ENCODE measurements around the gene WEE2.
"Not testable (repeated sequence)": the region's sequence is repeated elsewhere in the genome, so short reads cannot be mapped to it uniquely, and the experiment has no call there.

WEE2 gene

GRCh38 chr7:141715794-141716689 is 7.9 kb downstream of the WEE2 start:
- no peak for DNase-seq

DNA sequence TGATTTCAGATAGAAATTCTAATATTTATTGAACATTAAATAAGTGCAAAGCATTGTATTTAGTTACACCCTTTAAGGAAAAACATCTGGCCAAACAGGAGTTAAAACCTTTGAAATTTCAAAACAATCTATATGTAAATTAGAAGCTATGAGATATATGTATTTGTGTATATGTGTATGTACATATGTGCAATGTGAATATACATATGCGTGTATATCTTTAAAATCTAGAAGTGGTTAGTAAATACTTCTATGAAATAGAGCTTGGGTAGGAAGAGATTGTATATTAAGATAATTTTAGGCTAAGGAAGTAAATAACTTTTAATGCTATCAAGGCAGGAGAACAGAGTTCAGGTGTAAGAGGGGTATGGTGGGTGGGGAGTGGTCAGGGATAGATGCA is 9.3 kb downstream of the WEE2 start:
- no peak for DNase-seq

- no peak for DNase-seq
These were observed 14.4 kb downstream of the WEE2 start for GRCh38 chr7:141722529-141722928.

- DNase-seq = no peak
These were observed 20.9 kb downstream of the WEE2 start for GRCh38 chr7:141729020-141729419.

- DNase-seq = no peak
These were observed 23.5 kb downstream of the WEE2 start for GRCh38 chr7:141731476-141732149.

DNA sequence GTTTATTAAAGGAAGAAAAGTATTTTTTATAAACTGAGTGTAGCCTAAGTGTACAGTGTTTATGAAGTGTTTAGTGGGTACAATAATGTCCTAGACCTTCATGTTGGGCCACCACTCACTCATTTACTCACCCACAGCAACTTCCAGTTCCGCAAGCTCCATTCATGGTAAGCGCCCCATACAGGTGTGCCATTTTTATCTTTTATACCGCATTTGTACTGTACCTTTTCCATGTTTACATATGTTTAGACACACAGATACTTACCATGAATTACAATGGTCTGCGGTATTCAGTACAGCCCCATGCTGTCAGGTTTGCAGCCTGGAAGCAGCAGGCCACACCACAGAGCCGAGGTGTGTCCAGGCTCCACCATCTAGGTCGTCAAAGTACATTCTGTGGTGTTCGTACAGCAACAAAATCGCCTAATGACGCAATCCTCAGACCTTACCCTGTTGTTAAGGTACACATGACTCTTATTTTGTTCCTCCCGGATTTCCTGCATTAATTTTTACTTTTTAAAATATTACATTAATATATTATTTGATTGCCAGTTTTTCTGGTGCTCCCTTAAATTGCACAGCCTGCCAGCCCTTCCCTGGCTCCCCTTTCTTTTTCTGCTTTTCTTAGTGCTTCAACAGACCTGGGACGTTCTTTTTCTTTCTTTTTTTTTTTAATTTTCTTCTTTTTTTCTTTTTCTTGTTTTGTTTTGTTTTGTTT is 29.1 kb downstream of the WEE2 start:
- DNase-seq = no peak

DNA sequence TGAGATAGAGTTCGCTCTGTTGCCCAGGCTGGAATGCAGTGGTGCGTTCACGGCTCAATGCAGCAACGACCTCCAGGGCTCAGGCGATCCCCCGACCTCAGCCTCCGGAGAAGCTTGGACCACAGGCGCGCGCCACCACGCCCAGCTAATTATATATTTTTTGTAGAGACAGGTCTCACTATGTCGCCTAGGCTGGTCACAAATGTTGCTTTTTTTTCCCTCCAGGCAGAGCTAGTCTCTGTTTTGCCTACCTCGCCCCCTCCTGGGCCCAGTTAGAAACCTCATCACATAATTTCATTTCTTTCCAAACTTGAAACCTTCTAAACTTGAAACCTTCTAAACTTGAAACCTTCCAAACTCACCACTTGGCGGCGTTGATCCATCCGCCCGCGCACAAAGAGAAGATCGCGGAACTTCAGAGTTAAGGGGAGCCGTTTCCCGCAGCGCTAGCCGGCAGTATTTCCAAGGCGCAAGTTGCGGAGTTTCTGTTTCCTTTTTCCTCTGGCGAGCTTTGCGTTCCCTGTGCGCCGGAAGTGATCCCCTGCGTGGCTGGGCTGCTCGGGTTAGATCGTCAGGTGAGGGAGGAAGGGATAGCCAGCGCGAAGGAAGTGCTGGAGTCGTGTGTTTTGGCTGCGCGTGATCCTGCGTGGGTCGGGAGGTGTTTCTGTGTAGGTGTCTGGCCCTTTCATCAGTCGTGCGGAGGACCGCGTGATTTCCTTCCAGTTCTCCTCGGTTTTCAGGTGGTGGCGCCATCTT is 29.9 kb downstream of the WEE2 start, which contains the start of gene SSBP1:
Gene SSBP1 (plus strand): TSS at position 523 of the 756 bp plus-strand sequence. CDS start 809 bp downstream, outside the sequence.
- peak; percentile 97 for DNase-seq

DNA sequence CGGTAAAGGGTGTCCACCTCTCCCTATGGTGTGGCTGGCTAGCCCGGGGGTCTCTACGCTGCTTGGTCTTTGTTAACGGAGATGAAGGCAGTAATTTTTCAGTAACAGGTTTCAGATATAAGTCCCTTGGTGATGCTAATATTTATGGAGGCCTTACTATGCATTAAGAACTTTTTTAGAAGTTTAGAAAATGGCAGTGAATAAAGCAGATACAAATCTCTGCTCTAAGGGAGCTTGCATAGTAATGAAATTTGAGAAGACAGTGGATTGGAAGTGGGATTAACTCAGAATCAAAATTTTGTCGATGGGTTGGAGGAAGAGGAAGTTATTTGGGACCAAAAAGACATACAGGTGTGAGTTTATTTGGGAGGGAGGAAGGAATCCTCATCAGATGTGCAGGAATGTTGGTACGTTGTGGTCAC is 30.4 kb downstream of the WEE2 start:
- DNase-seq = no peak

- no peak for DNase-seq
These were observed 31.1 kb downstream of the WEE2 start for GRCh38 chr7:141739250-141739649.

GRCh38 chr7:141742229-141742628 is 34.1 kb downstream of the WEE2 start:
- DNase-seq = no peak

DNA sequence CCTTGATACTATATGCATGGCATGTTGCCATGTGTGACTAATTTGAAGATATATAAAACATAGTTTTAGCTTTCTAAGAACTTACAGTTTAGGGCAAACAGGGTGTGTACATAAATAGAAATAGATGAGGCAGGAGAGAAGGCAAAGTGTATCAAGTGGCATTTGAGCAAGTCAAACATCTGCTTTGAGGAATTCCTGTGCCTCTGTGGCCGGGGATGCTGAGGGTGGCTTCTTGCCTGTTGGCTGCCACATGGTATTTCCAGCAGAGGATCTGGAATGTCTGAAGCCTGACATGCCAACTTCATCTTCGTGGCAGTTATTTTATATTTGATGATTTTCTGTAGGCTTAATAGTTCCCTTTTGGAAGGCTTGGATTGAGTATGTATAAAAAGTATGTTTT is 36.0 kb downstream of the WEE2 start:
- no peak for DNase-seq

DNA sequence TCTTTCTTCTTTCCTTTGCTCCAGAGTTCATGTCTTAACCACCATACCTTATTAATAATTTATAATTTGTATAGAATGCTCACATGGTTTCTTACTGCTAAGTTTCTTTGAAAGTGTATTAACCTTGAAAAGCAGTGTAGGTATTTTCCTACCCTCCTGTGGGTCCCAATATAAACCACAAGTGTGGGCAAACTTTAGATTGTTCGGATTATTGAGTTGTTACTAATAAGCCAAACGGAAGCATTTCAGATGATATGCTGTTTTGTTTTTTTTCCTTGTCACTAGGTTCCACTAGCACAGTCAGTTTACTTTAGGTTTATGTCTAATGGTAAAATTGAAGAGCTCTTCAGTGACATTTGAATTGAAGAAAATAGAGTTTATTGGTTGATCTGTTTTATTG is 40.2 kb downstream of the WEE2 start:
- DNase-seq = no peak

- not testable (repeated sequence) for DNase-seq
These were observed 43.8 kb downstream of the WEE2 start for GRCh38 chr7:141751904-141752303.

GRCh38 chr7:141752634-141753033 is 44.5 kb downstream of the WEE2 start:
- DNase-seq = no peak

GRCh38 chr7:141754939-141755338 is 46.8 kb downstream of the WEE2 start:
- no peak for DNase-seq

DNA sequence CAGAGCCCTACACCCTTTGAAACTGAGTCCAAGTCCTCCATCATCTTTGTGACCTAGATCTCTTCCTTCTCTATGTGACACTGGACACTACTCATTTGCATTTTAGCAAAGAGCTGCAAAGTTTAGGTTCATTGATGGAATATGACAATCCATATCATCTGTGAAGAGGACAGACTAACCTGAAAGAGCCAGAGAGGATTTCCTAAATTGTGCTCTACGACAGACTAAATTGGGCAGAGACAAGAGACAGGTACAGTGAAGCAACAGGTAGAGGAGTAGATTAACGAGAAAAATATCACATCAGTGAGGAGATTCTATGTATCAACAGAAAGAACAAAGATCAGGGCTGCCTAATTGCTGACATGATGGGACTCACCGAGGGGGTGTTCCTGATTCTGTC is 55.6 kb downstream of the WEE2 start, which contains the start of gene TAS2R3:
Gene TAS2R3 (plus strand): TSS at position 301 of the 400 bp plus-strand sequence. CDS start 62 bp downstream, at position 363.
- no peak for DNase-seq

DNA sequence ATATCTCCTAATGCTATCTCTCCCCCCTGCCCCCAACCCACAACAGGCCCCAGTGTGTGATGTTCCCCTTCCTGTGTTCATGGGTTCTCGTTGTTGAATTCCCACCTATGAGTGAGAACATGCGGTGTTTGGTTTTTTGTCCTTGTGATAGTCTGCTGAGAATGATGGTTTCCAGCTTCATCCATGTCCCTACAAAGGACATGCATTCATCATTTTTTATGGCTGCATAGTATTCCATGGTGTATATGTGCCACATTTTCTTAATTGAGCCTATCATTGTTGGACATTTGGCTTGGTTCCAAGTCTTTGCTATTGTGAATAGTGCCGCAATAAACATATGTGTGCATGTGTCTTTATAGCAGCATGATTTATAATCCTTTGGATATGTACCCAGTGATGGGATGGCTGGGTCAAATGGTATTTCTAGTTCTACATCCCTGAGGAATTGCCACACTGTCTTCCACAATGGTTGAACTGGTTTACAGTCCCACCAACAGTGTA is 62.0 kb downstream of the WEE2 start:
- DNase-seq = not testable (repeated sequence)

GRCh38 chr7:141776374-141776773 is 68.2 kb downstream of the WEE2 start, which contains the start of gene TAS2R4:
TSS of gene TAS2R4 (plus strand) at chr7:141776674. CDS start at chr7:141778489, 1,815 bp downstream.
- no peak for DNase-seq
